Spleen (tissue), 11 donors: ENCODE measurements around the gene SLC5A12. TPM values are rescaled to one million over a fixed set of nuclear protein-coding genes. Genes with fewer than 3 reads are reported as not detected.

Experiments
- DNase-seq: peaks from one replicate; pipeline ENCODE4 v3.0.0-alpha.2; 2020
- H3K27ac ChIP-seq, 8 donors: fragments of 200-600 bp; sonication (generic) in 7 of 8; 1 replicate in 4 of 8; 2 replicates in 4 of 8; pipeline versions ENCODE4 v1.5.0 to v1.8.0; 2016 to 2021; ENCODE audit warnings: inconsistent platforms in 4 of 8, mild to moderate bottlenecking in 4 of 8, moderate library complexity in 1 of 8
- H3K27me3 ChIP-seq, 7 donors: fragments of 200-600 bp; sonication (generic) in 6 of 7; replicated peaks in 1 of 7; 1 replicate in 4 of 7; 2 replicates in 3 of 7; pipeline versions ENCODE4 v1.5.0 to v1.8.0; 2016 to 2021; ENCODE audit warnings: inconsistent platforms in 3 of 7, mild to moderate bottlenecking in 1 of 7
- H3K36me3 ChIP-seq, 6 donors: fragments of 200-600 bp; sonication (generic) in 5 of 6; 1 replicate in 4 of 6; 2 replicates in 2 of 6; pipeline versions ENCODE4 v1.5.0 to v1.8.0; 2016 to 2021; ENCODE audit warnings: inconsistent platforms in 2 of 6
- H3K4me1 ChIP-seq, 6 donors: fragments of 200-600 bp; sonication (generic) in 5 of 6; 1 replicate in 3 of 6; 2 replicates in 3 of 6; pipeline versions ENCODE4 v1.5.0 to v1.8.0; 2016 to 2021; ENCODE audit warnings: inconsistent platforms in 3 of 6
- H3K4me3 ChIP-seq, 8 donors: fragments of 200-600 bp; sonication (generic) in 7 of 8; 1 replicate in 4 of 8; 2 replicates in 4 of 8; pipeline versions ENCODE4 v1.5.0 to v1.8.0; 2016 to 2021; ENCODE audit warnings: inconsistent platforms in 4 of 8, mild to moderate bottlenecking in 4 of 8, moderate library complexity in 2 of 8
- H3K9me3 ChIP-seq, 8 donors: fragments of 200-600 bp; sonication (generic) in 7 of 8; 1 replicate in 4 of 8; 2 replicates in 4 of 8; pipeline versions ENCODE4 v1.5.0 to v1.8.0; 2016 to 2021; ENCODE audit warnings: inconsistent platforms in 4 of 8
- CTCF ChIP-seq, 11 experiments: fragments of 200-600 bp in 7 of 11; fragments of 450-650 bp in 4 of 11; sonication (generic) in 4 of 11; IDR thresholded peaks in 8 of 11; conservative IDR thresholded peaks in 3 of 11; 1 replicate in 7 of 11; 2 replicates in 4 of 11; pipeline versions ENCODE4 v1.4.0 to v1.8.0; 2016 to 2021; ENCODE audit warnings: antibody characterized with exemption in 11 of 11, inconsistent platforms in 4 of 11, mild to moderate bottlenecking in 1 of 11
- POLR2A ChIP-seq, 3 donors: fragments of 450-650 bp; IDR thresholded peaks; one replicate each; pipeline ENCODE4 v1.5.1; 2017; ENCODE audit warnings: antibody characterized with exemption in 3 of 3, mild to moderate bottlenecking in 1 of 3
- POLR2AphosphoS5 ChIP-seq, 3 donors: sonication (generic); formaldehyde crosslinking; IDR thresholded peaks; one replicate each; pipeline ENCODE4 v1.5.1; 2017; ENCODE audit warnings: antibody characterized with exemption in 3 of 3
- WGBS, 5 donors: extraction: QIAGEN DNeasy Blood & Tissue Kit in 3 of 5; methylation state at CpG; one replicate each; pipeline versions ENCODE4 v1.1.5 to v1.1.7; 2013 to 2018; 5-methylcytosine and 5-hydroxymethylcytosine counted together
- intact Hi-C: fragments of 100-400 bp; cut with DNase I; formaldehyde crosslinking; loops from one replicate; pipeline ENCODE4 v1.15.0; 2023; ENCODE audit warnings: low total_unique reads
- polyA plus RNA-seq, 3 donors: library from polyadenylated mRNA; stranded (reverse); fragments of 200-250 nt; gene quantifications; one replicate each; pipeline ENCODE4 v1.2.1, GENCODE V29; 2013
- total RNA-seq, 7 donors: library from RNA; depleted of rRNA in 3 of 7; stranded (reverse); fragments of >200 nt in 3 of 7; fragmentation: NEBNext Ultra II Directional in 4 of 7; extraction: Animal tissue kit (Norgen Biotek cat#: 25700) in 4 of 7; gene quantifications; one replicate each; pipeline versions ENCODE4 v1.1.0 to v1.2.1, GENCODE V29; 2016 to 2021
- donor health status: healthy with polysubstance abuse.
- donor health status: DM: no; HTN: no; CAD: no; lungs with moderate emphysema.
- donor health status: DM: no; HTN: no; CAD: no.
- donor health status: Bipolar disorder and iron deficiency.
- donor health status: healthy.
- donor health status: DM: no; HTN: no; CAD: no.
- donor health status: DM: yes; HTN: yes; CAD: no.

The SLC5A12 gene
- total and polyA plus RNA-seq, 10 donors: 0.05 to 1.3 (median 0.54) TPM; not detected in 3

GRCh38 chr11:26715133-26715532 is 6.7 kb downstream of the SLC5A12 start:
- H3K4me3 ChIP-seq: no peak overlapping the region
- H3K9me3 ChIP-seq: no peaks in the 10 kb centered on the region
- H3K4me1 ChIP-seq: no peaks in the 10 kb centered on the region
- 65 to 100% (median 78%) methylated on average over 1 of the region's 1 CpG for WGBS, 5 donors
- no peak for DNase-seq
- TF ChIP-seq CTCF (IDR thresholded peaks at IDR 0.05 in 8 of 11, conservative IDR thresholded peaks at IDR 0.05 in 3 of 11) (no peak), POLR2AphosphoS5 (IDR thresholded peaks at IDR 0.05) (no peak), POLR2A (IDR thresholded peaks at IDR 0.05) (no peak)
- no peaks in the 10 kb centered on the region for H3K36me3 ChIP-seq
- no peak overlapping the region for H3K27ac ChIP-seq
- no peaks in the 10 kb centered on the region for H3K27me3 ChIP-seq
- intact Hi-C loops: no loop called here

- no peak overlapping the region for H3K4me3 ChIP-seq
- no peak overlapping the region for H3K27ac ChIP-seq
- TF ChIP-seq POLR2AphosphoS5 (IDR thresholded peaks at IDR 0.05) (no peak), CTCF (IDR thresholded peaks at IDR 0.05 in 8 of 11, conservative IDR thresholded peaks at IDR 0.05 in 3 of 11) (no peak), POLR2A (IDR thresholded peaks at IDR 0.05) (no peak)
- no peaks in the 10 kb centered on the region for H3K4me1 ChIP-seq
- H3K36me3 ChIP-seq: no peaks in the 10 kb centered on the region
- no peaks in the 10 kb centered on the region for H3K27me3 ChIP-seq
- 45 to 60% (median 52%) methylated on average over 5 of the region's 5 CpGs for WGBS, 5 donors
- DNase-seq: no peak
- intact Hi-C loops: no loop called here
- H3K9me3 ChIP-seq: no peaks in the 10 kb centered on the region
Measured at GRCh38 chr11:26712497-26712896, 9.4 kb downstream of the SLC5A12 start.

- Histone ChIP-seq H3K4me1 (no peaks in the 10 kb centered on the region), H3K36me3 (no peaks in the 10 kb centered on the region), H3K9me3 (no peaks in the 10 kb centered on the region), H3K4me3 (no peak overlapping the region), H3K27me3 (no peaks in the 10 kb centered on the region), H3K27ac (no peak overlapping the region)
- WGBS, 5 donors: 83 to 93% (median 91%) methylated on average over 2 of the region's 2 CpGs
- TF ChIP-seq POLR2AphosphoS5 (IDR thresholded peaks at IDR 0.05) (no peak), CTCF (IDR thresholded peaks at IDR 0.05 in 8 of 11, conservative IDR thresholded peaks at IDR 0.05 in 3 of 11) (no peak), POLR2A (IDR thresholded peaks at IDR 0.05) (no peak)
- intact Hi-C loops: no loop called here
- DNase-seq: no peak
Measured at GRCh38 chr11:26710489-26710888, 11.4 kb downstream of the SLC5A12 start.

GRCh38 chr11:26708736-26709456 is 13.0 kb downstream of the SLC5A12 start:
- 14 to 29% (median 20%) methylated on average over 2 of the region's 2 CpGs for WGBS, 5 donors
- H3K4me1 ChIP-seq: no peaks in the 10 kb centered on the region
- no peaks in the 10 kb centered on the region for H3K9me3 ChIP-seq
- H3K27me3 ChIP-seq: no peaks in the 10 kb centered on the region
- no peaks in the 10 kb centered on the region for H3K36me3 ChIP-seq
- no peak overlapping the region for H3K4me3 ChIP-seq
- DNase-seq: no peak
- intact Hi-C loops: no loop called here
- H3K27ac ChIP-seq: no peak overlapping the region
- no peak for TF ChIP-seq CTCF (IDR thresholded peaks at IDR 0.05 in 8 of 11, conservative IDR thresholded peaks at IDR 0.05 in 3 of 11)
- TF ChIP-seq POLR2A (IDR thresholded peaks at IDR 0.05): no peak
- no peak for TF ChIP-seq POLR2AphosphoS5 (IDR thresholded peaks at IDR 0.05)
